Psoas muscle (tissue), 8 donors: ENCODE data around the gene ZNF845. TPM values are rescaled to one million over a fixed set of nuclear protein-coding genes. Genes with fewer than 3 reads are reported as not detected.

Experiments
- ATAC-seq, 4 donors: fragments of 200-7000 bp; cut with Tn5 transposase; one replicate each; pipeline ENCODE4 v1.9.1; 2020; ENCODE audit warnings: moderate library complexity in 3 of 4, mild to moderate bottlenecking in 2 of 4
- DNase-seq, 2 donors: peaks; one replicate each; pipeline ENCODE4 v3.0.0-alpha.2; 2020
- H3K27ac ChIP-seq: fragments of 200-600 bp; one replicate; pipeline ENCODE4 v1.8.0; 2022
- H3K27me3 ChIP-seq, 3 donors: fragments of 200-600 bp in 1 of 3; one replicate each; pipeline versions ENCODE4 v1.6.1 to v1.8.0; 2013 to 2022; ENCODE audit warnings: low read length in 2 of 3, mild to moderate bottlenecking in 2 of 3, moderate library complexity in 1 of 3; ENCODE audit not compliant: insufficient read depth in 3 of 3
- H3K36me3 ChIP-seq, 2 donors: fragments of 200-600 bp in 1 of 2; one replicate each; pipeline versions ENCODE4 v1.6.1 to v1.8.0; 2013 to 2022; ENCODE audit warnings: low read depth in 1 of 2, mild to moderate bottlenecking in 1 of 2, moderate library complexity in 1 of 2; ENCODE audit not compliant: insufficient read depth in 1 of 2
- H3K4me1 ChIP-seq: fragments of 200-600 bp; one replicate; pipeline ENCODE4 v1.8.0; 2022
- H3K4me3 ChIP-seq: fragments of 200-600 bp; one replicate; pipeline ENCODE4 v1.8.0; 2022; ENCODE audit warnings: mild to moderate bottlenecking
- H3K9me3 ChIP-seq: fragments of 200-600 bp; one replicate; pipeline ENCODE4 v1.8.0; 2022
- WGBS, 3 donors: extraction: QIAGEN DNeasy Blood & Tissue Kit; methylation state at CpG; one replicate each; pipeline versions ENCODE4 v1.1.6 to v1.1.7; 2013; 5-methylcytosine and 5-hydroxymethylcytosine counted together
- intact Hi-C, 2 donors: fragments of 100-400 bp; cut with DNase I; formaldehyde crosslinking; loops; one replicate each; pipeline versions ENCODE4 v1.11.0 to v1.14.2; 2022
- polyA plus RNA-seq, 3 donors: library from polyadenylated mRNA; stranded (reverse); fragments of 200-250 nt; gene quantifications; one replicate each; pipeline ENCODE4 v1.2.3, GENCODE V29; 2013
- total RNA-seq, 4 donors: library from RNA; stranded (reverse); fragmentation: NEBNext Ultra II Directional in 2 of 4; extraction: Animal tissue kit (Norgen Biotek cat#: 25700) in 2 of 4; gene quantifications; one replicate each; pipeline versions ENCODE4 v1.2.1 to v1.2.4, GENCODE V29; 2021 to 2023
- TF ChIP-seq, protein P1 (sequence below): fragments of 200-600 bp; IDR thresholded peaks from one replicate; pipeline ENCODE4 v1.8.0; 2022; ENCODE audit warnings: antibody characterized with exemption
- donor health status: healthy with polysubstance abuse.
- donor health status: DM: no; HTN: no; CAD: no; lungs with moderate emphysema.
- donor health status: Bipolar disorder and iron deficiency.
- donor health status: healthy.
- donor health status: DM: yes; HTN: yes; CAD: no.
- donor health status: DM: no; HTN: no; CAD: no.
- donor health status: DM: no; HTN: no; CAD: no.
- donor health status: DM: yes; HTN: yes; CAD: no.

The ZNF845 gene
- total and polyA plus RNA-seq, 7 donors, result 0.81 to 5.1 (median 1.2) TPM

DNA sequence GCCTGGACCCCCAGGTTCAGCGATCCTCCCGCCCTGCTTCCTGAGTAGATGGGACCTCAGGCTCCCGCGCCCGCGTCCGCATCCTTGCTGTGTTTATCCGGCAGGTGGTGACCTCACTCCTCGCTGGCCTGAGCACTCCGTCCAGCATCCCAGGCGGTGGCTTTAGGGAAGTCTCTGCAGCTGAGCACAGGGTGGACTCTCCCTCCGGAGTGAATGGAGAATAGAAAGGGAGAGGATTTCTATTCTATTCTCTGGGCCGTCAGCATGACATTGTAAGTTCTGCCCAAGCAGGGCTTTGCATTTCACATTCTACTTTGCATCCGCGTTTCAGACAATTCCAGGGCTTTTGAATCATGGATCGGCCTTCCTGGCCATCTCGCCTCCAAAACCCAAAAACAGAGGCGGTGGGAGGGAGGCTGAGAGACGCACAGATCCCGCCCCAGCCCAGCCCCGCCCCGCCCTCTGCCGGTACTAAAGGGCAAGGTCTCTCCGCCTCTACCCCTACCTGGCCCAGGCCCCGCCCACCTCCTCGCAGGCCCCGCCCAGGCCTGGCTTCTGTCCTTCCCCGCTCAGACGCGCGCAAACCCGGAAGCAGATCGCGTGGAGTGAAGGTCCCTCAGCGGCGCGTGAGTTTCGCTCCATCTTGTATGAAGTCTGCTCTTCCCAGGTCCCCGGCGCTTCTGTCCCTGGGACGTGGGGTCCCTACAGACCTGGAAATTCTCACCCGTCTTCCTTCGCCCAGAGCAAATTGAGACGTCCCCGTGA lies 31.8 kb downstream of the ZNF845 start, which contains the start of gene ZNF525:
Gene ZNF525, plus strand, starts transcription at position 572 of the 765 bp plus-strand sequence. CDS start 6,577 bp downstream, outside the sequence.
- Histone ChIP-seq H3K36me3 (no peaks in the 10 kb centered on the region), H3K27ac (peak within 1 kb of the TSS; percentile 46), H3K4me3 (peak within 1 kb of the TSS; percentile 76), H3K9me3 (no peaks in the 10 kb centered on the region), H3K4me1 (no peaks in the 10 kb centered on the region), H3K27me3 (peaks cover 0 to 3% (median 0%) of the 10 kb centered on the region in 3 donors)
- ATAC-seq (peak; percentile 73 to 95 (median 81)), DNase-seq (peak; percentile 85 to 90)
- TF ChIP-seq, protein P1, sequence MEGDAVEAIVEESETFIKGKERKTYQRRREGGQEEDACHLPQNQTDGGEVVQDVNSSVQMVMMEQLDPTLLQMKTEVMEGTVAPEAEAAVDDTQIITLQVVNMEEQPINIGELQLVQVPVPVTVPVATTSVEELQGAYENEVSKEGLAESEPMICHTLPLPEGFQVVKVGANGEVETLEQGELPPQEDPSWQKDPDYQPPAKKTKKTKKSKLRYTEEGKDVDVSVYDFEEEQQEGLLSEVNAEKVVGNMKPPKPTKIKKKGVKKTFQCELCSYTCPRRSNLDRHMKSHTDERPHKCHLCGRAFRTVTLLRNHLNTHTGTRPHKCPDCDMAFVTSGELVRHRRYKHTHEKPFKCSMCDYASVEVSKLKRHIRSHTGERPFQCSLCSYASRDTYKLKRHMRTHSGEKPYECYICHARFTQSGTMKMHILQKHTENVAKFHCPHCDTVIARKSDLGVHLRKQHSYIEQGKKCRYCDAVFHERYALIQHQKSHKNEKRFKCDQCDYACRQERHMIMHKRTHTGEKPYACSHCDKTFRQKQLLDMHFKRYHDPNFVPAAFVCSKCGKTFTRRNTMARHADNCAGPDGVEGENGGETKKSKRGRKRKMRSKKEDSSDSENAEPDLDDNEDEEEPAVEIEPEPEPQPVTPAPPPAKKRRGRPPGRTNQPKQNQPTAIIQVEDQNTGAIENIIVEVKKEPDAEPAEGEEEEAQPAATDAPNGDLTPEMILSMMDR, result no peak
- intact Hi-C loops, result loop anchor here in 1 of 2 donors (10.0 kb wide), 1 partner anchor 171 kb away; the partner anchor contains the start of gene ZNF665
- WGBS, 3 donors, result 0 to 1% (median 1%) methylated on average over 38 to 45 of the region's 45 CpGs

DNA sequence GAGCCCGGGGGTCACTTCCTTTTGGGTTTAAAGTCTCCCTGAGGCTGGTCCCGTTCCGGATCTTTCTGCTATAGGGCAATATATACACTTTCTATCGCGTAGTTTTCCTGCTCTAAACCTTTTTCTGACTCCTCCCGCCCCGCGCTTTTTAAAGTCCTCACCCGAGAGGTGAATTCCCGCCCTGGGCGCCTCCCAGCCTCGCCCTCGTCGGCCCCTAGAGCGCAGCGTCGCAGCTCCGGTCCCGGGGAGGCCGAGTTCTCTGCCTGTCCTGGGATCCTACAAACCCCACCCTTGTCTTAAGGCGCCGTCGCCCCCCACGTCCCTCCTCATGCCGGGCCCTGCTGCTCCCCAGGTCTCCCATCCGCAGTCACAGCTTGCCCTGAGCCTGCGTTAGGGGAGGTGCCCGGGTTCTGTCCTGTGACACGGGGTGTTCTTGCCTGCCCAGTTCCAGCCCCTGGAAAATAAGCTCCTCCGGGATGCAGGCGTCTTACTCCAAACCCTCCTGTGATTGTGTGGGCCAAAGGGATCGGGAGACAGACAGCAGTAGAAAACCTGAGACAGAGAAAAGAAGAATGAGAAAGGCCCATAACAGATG lies 32.4 kb downstream of the ZNF845 start:
- Histone ChIP-seq H3K9me3 (no peaks in the 10 kb centered on the region), H3K36me3 (no peaks in the 10 kb centered on the region), H3K4me1 (no peaks in the 10 kb centered on the region), H3K27ac (peak overlapping the region; percentile 46), H3K4me3 (peak overlapping the region; percentile 76), H3K27me3 (peaks cover 0 to 3% (median 0%) of the 10 kb centered on the region in 3 donors)
- intact Hi-C loops, result loop anchor here in 1 of 2 donors (10.0 kb wide), 1 partner anchor 171 kb away; the partner anchor contains the start of gene ZNF665
- DNase-seq (peak; percentile 14 to 57), ATAC-seq (peak in 1 of 4 donors; percentile 52)
- TF ChIP-seq, protein P1, result no peak
- WGBS, 3 donors, result 0 to 1% (median 1%) methylated on average over 19 to 32 of the region's 32 CpGs

DNA sequence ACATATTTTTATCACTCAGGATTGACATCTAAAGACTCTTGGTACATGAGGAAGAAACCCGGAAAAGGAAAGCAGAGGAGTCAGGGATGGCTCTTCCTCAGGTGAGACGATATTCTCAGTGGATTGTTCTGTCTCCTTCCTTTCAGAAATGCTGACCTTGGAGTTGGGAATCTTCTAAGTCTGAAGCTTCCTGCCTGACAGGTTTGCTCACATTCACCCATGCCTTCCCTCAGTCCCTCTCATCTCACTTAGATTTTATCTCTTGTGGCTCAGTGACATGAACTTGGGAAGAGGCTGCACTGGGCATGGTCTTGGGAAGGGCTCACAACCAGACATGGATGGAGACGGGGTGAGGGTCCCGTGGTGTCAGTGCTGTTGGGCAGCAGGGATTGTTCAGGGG lies 38.6 kb downstream of the ZNF845 start:
- Histone ChIP-seq H3K36me3 (peaks cover 0 to 2% of the 10 kb centered on the region in 2 donors), H3K9me3 (no peaks in the 10 kb centered on the region), H3K4me3 (no peak overlapping the region), H3K27ac (no peak overlapping the region), H3K4me1 (no peaks in the 10 kb centered on the region), H3K27me3 (peaks cover 0 to 3% (median 0%) of the 10 kb centered on the region in 3 donors)
- intact Hi-C loops, result no loop called here
- TF ChIP-seq, protein P1, result no peak
- WGBS, 3 donors, result 47 to 64% (median 50%) methylated on average over 4 of the region's 4 CpGs
- DNase-seq (no peak), ATAC-seq (no peak)

- DNase-seq (no peak), ATAC-seq (no peak)
- TF ChIP-seq, protein P1, result no peak
- H3K9me3 ChIP-seq, result no peaks in the 10 kb centered on the region
- H3K4me3 ChIP-seq, result no peak overlapping the region
- intact Hi-C loops, result no loop called here
- H3K36me3 ChIP-seq, result peaks cover 2 to 4% of the 10 kb centered on the region in 2 donors
- no peaks in the 10 kb centered on the region for H3K27me3 ChIP-seq
- H3K27ac ChIP-seq, result no peak overlapping the region
- no peaks in the 10 kb centered on the region for H3K4me1 ChIP-seq
- 59 to 72% (median 68%) methylated on average over 3 of the region's 3 CpGs for WGBS, 3 donors
Measured at GRCh38 chr19:53374288-53374687, 40.7 kb downstream of the ZNF845 start.
